Suppressor macrophage (primary cell): ENCODE measurements around the gene CACNA1E.

ENCODE experiments used
- DNase-seq, 4 experiments: peaks; one replicate each; pipeline ENCODE4 v3.0.0-alpha.2; 2020 to 2022
- total RNA-seq, 17 experiments: gene quantifications; one replicate each; lab custom pipeline; 2026; ENCODE audit warnings: mixed read lengths in 6 of 17, inconsistent platforms in 3 of 17; lab: John Stamatoyannopoulos, UW

CACNA1E gene
- total RNA-seq = 0 to 11.7 (median 0) reads per million in 17 experiments

GRCh38 chr1:181483285-181484195 is at the start of gene CACNA1E:
TSS of gene CACNA1E (plus strand) at chr1:181483517. CDS start at chr1:181483745, 228 bp downstream.
- DNase-seq = no peak

- no peak for DNase-seq
These were observed 49.4 kb upstream of the CACNA1E start for GRCh38 chr1:181433931-181434330.

GRCh38 chr1:181438013-181438412 is 45.3 kb upstream of the CACNA1E start:
- DNase-seq = no peak

GRCh38 chr1:181440510-181440909 is 42.8 kb upstream of the CACNA1E start:
- DNase-seq = no peak

- no peak for DNase-seq
These were observed 41.2 kb upstream of the CACNA1E start for GRCh38 chr1:181442181-181442525.

GRCh38 chr1:181443231-181443853 is 40.0 kb upstream of the CACNA1E start:
- DNase-seq = no peak

GRCh38 chr1:181445436-181445835 is 37.9 kb upstream of the CACNA1E start:
- no peak for DNase-seq

GRCh38 chr1:181448461-181448860 is 34.9 kb upstream of the CACNA1E start:
- no peak for DNase-seq

- no peak for DNase-seq
These were observed 31.6 kb upstream of the CACNA1E start for GRCh38 chr1:181451661-181452230.

GRCh38 chr1:181452746-181453145 is 30.6 kb upstream of the CACNA1E start:
- DNase-seq = no peak

- DNase-seq = no peak
These were observed 29.6 kb upstream of the CACNA1E start for GRCh38 chr1:181453541-181454201.

GRCh38 chr1:181456551-181456950 is 26.8 kb upstream of the CACNA1E start:
- DNase-seq = no peak

- DNase-seq = no peak
These were observed 24.9 kb upstream of the CACNA1E start for GRCh38 chr1:181458419-181458818.

GRCh38 chr1:181459067-181459466 is 24.2 kb upstream of the CACNA1E start:
- no peak for DNase-seq

GRCh38 chr1:181469829-181470228 is 13.5 kb upstream of the CACNA1E start:
- no peak for DNase-seq

- DNase-seq = no peak
These were observed 7.7 kb upstream of the CACNA1E start for GRCh38 chr1:181475580-181475979.

GRCh38 chr1:181476581-181476980 is 6.7 kb upstream of the CACNA1E start:
- no peak for DNase-seq

- no peak for DNase-seq
These were observed 5.0 kb upstream of the CACNA1E start for GRCh38 chr1:181478306-181478705.

GRCh38 chr1:181479137-181479745 is 4.1 kb upstream of the CACNA1E start:
- DNase-seq = peak; percentile 56 to 73 (median 68)

GRCh38 chr1:181482001-181482430 is 1.3 kb upstream of the CACNA1E start:
- no peak for DNase-seq

- DNase-seq = peak; percentile 6 to 59 (median 42)
These were observed 614 bp upstream of the CACNA1E start for GRCh38 chr1:181482521-181483284.

GRCh38 chr1:181484821-181485220 is 1.5 kb downstream of the CACNA1E start:
- DNase-seq = no peak
